PC-3 (cell line): Measurements from ENCODE around the gene TCF7. TPM values are rescaled to one million over a fixed set of nuclear protein-coding genes. Genes with fewer than 3 reads are reported as not detected.

Experiments used
- ATAC-seq: fragments of 200-7000 bp; cut with Tn5 transposase; 2 replicates; pipeline ENCODE4 v1.9.1; 2020; ENCODE audit warnings: mild to moderate bottlenecking, moderate library complexity
- BruUV-seq: library from RNA; stranded (reverse); fragments of 400-500 nt; replicated peaks from 2 replicates; lab custom pipeline; 2021; lab: Mats Ljungman, UMichigan
- CTCF ChIA-PET: fragments of 300-600 bp; sonication (Branson Sonifier 250); formaldehyde crosslinking; loops from one replicate; lab custom pipeline; 2022; ENCODE audit warnings: antibody characterized with exemption; lab: Charles Lee
- POLR2A ChIA-PET: fragments of 300-600 bp; sonication (Branson Sonifier 250); formaldehyde crosslinking; loops from one replicate; lab custom pipeline; 2022; ENCODE audit warnings: antibody characterized with exemption; ENCODE audit not compliant: unreplicated experiment; lab: Charles Lee
- DNase-seq: peaks from one replicate; pipeline ENCODE4 v3.0.0-alpha.2; 2015
- H2AFZ ChIP-seq: fragments of 300-600 bp; sonication (generic); 2 replicates; pipeline ENCODE4 v1.6.0; 2016; ENCODE audit warnings: antibody characterized with exemption, low read length
- H3F3A ChIP-seq: fragments of 300-600 bp; sonication (generic); one replicate; pipeline ENCODE4 v1.6.0; 2017; ENCODE audit warnings: antibody characterized with exemption, low read length, control low read depth, mild to moderate bottlenecking; ENCODE audit not compliant: unreplicated experiment
- H3K27ac ChIP-seq: fragments of 300-600 bp; sonication (generic); 2 replicates; pipeline ENCODE4 v1.5.1; 2016; ENCODE audit warnings: mild to moderate bottlenecking, low read length
- H3K27me3 ChIP-seq: fragments of 300-600 bp; sonication (generic); 2 replicates; pipeline ENCODE4 v1.6.1; 2016; ENCODE audit warnings: low read length, mixed read lengths
- H3K36me3 ChIP-seq: fragments of 300-600 bp; sonication (generic); 2 replicates; pipeline ENCODE4 v1.6.1; 2016; ENCODE audit warnings: low read depth, mixed run types, low read length, mixed read lengths
- H3K4me1 ChIP-seq: fragments of 300-600 bp; sonication (generic); 2 replicates; pipeline ENCODE4 v1.5.1; 2016; ENCODE audit warnings: low read length; ENCODE audit not compliant: insufficient read depth
- H3K4me2 ChIP-seq: fragments of 300-600 bp; sonication (generic); 2 replicates; pipeline ENCODE4 v1.6.0; 2016; ENCODE audit warnings: low read length
- H3K4me3 ChIP-seq: fragments of 300-600 bp; sonication (generic); 2 replicates; pipeline ENCODE4 v1.5.1; 2016; ENCODE audit warnings: mild to moderate bottlenecking, low read length, mixed read lengths
- H3K79me2 ChIP-seq: fragments of 300-600 bp; sonication (generic); 2 replicates; pipeline ENCODE4 v1.6.1; 2017; ENCODE audit warnings: low read length, mixed read lengths
- H3K9ac ChIP-seq: fragments of 300-600 bp; sonication (generic); 2 replicates; pipeline ENCODE4 v1.6.0; 2016; ENCODE audit warnings: mild to moderate bottlenecking, low read length
- H3K9me2 ChIP-seq: fragments of 300-600 bp; sonication (generic); replicated peaks from 2 replicates; pipeline ENCODE4 v1.6.1; 2016; ENCODE audit warnings: mixed run types, low read length, mixed read lengths
- H3K9me3 ChIP-seq: fragments of 300-600 bp; sonication (generic); 2 replicates; pipeline ENCODE4 v1.6.1; 2016; ENCODE audit warnings: low read length, mixed read lengths
- H4K20me1 ChIP-seq: fragments of 300-600 bp; sonication (generic); 2 replicates; pipeline ENCODE4 v1.6.1; 2016; ENCODE audit warnings: low read length, mixed read lengths
- EZH2 ChIP-seq: fragments of 300-600 bp; sonication (generic); IDR thresholded peaks from one replicate; pipeline ENCODE4 v1.6.1; 2017; ENCODE audit warnings: antibody characterized with exemption, mild to moderate bottlenecking, low read length; ENCODE audit not compliant: unreplicated experiment
- EZH2phosphoT487 ChIP-seq: fragments of 300-600 bp; sonication (generic); IDR thresholded peaks from 2 replicates; pipeline ENCODE4 v1.6.1; 2018; ENCODE audit warnings: mild to moderate bottlenecking, antibody characterized with exemption, low read length, borderline replicate concordance
- intact Hi-C: fragments of 100-400 bp; cut with micrococcal nuclease; formaldehyde crosslinking; loops from 2 replicates; pipeline ENCODE4 v1.9.0; 2023
- total RNA-seq: library from RNA; depleted of rRNA; stranded (reverse); fragments of >200 nt; gene quantifications from 2 replicates; pipeline ENCODE4 v1.2.3, GENCODE V29; 2014
- TF ChIP-seq, protein P1 (sequence below): fragments of 300-600 bp; sonication (generic); conservative IDR thresholded peaks from 2 replicates; pipeline ENCODE4 v1.5.1; 2017; ENCODE audit warnings: antibody characterized with exemption, low read depth, mild to moderate bottlenecking, low read length

Gene TCF7
- total RNA-seq, 1 experiment from 2014 or later = 3.9 TPM

DNA sequence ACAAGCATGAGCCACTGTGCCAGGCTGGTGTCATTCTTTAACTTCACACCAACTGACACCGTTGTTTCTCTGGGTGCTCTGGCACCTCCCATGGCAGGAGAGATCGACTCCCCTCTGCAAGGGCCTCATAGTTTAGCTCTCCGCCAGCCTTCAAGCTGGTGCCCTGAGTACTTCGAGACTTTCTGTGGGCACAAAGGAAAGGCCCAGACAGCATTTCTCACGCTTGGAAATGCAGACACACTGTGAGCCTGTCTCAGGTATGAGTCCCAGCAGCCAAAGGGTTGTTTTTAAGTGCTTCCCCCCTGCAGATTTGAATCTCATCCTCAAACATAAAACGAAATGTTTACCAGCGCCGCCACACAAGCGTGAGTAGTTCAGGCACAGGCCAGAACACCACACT, 11.1 kb upstream of the TCF7 start:
- H3K9me2 ChIP-seq = no peaks in the 10 kb centered on the region
- intact Hi-C loops = loop anchor here (2.0 to 5.0 kb wide), 2 partner anchors 37 to 66 kb away; no protein-coding TSS in a partner anchor
- CTCF ChIA-PET = no interaction called here
- H3K4me3 ChIP-seq = no peak overlapping the region
- no peak overlapping the region for H2AFZ ChIP-seq
- H3K9me3 ChIP-seq = no peaks in the 10 kb centered on the region
- DNase-seq (no peak), ATAC-seq (no peak)
- H3K36me3 ChIP-seq = no peaks in the 10 kb centered on the region
- no peak overlapping the region for H3K9ac ChIP-seq
- H3K27me3 ChIP-seq = no peaks in the 10 kb centered on the region
- H3K79me2 ChIP-seq = no peaks in the 10 kb centered on the region
- H4K20me1 ChIP-seq = no peaks in the 10 kb centered on the region
- no peak overlapping the region for H3K27ac ChIP-seq
- TF ChIP-seq, protein P1, sequence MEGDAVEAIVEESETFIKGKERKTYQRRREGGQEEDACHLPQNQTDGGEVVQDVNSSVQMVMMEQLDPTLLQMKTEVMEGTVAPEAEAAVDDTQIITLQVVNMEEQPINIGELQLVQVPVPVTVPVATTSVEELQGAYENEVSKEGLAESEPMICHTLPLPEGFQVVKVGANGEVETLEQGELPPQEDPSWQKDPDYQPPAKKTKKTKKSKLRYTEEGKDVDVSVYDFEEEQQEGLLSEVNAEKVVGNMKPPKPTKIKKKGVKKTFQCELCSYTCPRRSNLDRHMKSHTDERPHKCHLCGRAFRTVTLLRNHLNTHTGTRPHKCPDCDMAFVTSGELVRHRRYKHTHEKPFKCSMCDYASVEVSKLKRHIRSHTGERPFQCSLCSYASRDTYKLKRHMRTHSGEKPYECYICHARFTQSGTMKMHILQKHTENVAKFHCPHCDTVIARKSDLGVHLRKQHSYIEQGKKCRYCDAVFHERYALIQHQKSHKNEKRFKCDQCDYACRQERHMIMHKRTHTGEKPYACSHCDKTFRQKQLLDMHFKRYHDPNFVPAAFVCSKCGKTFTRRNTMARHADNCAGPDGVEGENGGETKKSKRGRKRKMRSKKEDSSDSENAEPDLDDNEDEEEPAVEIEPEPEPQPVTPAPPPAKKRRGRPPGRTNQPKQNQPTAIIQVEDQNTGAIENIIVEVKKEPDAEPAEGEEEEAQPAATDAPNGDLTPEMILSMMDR = no peak
- TF ChIP-seq EZH2 = no peak
- TF ChIP-seq EZH2phosphoT487 = no peak
- no peaks in the 10 kb centered on the region for H3F3A ChIP-seq
- no TSS peak for BruUV-seq
- peaks cover 5% of the 10 kb centered on the region; the same call in 1 of the 2 replicates for H3K4me1 ChIP-seq
- POLR2A ChIA-PET = no interaction called here
- H3K4me2 ChIP-seq = no peak overlapping the region

DNA sequence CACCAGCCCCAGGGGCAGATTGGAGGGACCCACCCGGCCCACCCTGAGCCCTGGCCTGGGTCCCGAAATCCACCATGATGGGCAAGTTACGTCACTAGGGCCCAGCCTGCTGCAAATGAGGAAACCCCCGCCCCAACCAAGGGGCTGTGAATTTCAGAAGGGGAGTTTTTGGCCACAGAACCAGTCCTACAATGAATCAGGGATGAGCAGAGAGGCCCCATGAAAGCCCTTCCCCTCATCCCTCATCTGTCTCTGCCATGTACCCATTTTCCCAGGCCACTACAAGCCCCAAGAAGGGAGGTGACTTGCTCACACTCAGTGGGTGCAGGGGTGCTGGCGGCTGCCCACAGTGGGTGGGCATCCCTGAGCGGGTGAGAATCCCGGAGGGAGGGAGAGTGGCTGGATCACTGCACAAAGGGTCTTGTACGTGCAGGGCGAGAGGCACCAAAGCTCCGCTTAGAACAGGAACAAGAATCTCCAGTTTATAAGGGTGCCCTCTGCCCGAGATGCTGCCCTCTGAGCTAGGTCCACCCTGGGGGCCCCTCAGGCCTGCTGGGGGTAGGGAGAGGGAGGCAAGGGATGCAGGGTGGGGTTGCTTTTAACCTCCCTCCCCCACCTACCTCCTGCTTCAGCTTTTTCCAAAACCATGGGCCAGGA, 10.4 kb upstream of the TCF7 start:
- Histone ChIP-seq H3K27ac (no peak overlapping the region), H3K4me1 (peaks cover 5% of the 10 kb centered on the region; the same call in 1 of the 2 replicates), H3K27me3 (no peaks in the 10 kb centered on the region), H3K79me2 (no peaks in the 10 kb centered on the region), H3K4me3 (no peak overlapping the region), H3K9me3 (no peaks in the 10 kb centered on the region), H3F3A (no peaks in the 10 kb centered on the region), H3K4me2 (no peak overlapping the region), H3K9me2 (no peaks in the 10 kb centered on the region), H2AFZ (no peak overlapping the region), H3K9ac (no peak overlapping the region), H3K36me3 (no peaks in the 10 kb centered on the region), H4K20me1 (no peaks in the 10 kb centered on the region)
- POLR2A ChIA-PET = no interaction called here
- CTCF ChIA-PET = interaction anchor here (0.8 kb wide), 1 partner anchor 65 kb away, joined by 3 read pairs; no protein-coding TSS in a partner anchor
- BruUV-seq = no TSS peak
- DNase-seq (no peak), ATAC-seq (no peak)
- TF ChIP-seq EZH2 (no peak), EZH2phosphoT487 (no peak)
- TF ChIP-seq, protein P1 = no peak
- intact Hi-C loops = loop anchor here (2.0 to 5.0 kb wide), 2 partner anchors 37 to 67 kb away; no protein-coding TSS in a partner anchor
